CD4-positive, alpha-beta T cell treated with Interleukin-15 for 1 hour (primary cell): ENCODE measurements around the gene CAND2.

Source experiments
- DNase-seq: peaks from one replicate; pipeline ENCODE4 v3.0.0-alpha.2; 2020

Gene CAND2

DNA sequence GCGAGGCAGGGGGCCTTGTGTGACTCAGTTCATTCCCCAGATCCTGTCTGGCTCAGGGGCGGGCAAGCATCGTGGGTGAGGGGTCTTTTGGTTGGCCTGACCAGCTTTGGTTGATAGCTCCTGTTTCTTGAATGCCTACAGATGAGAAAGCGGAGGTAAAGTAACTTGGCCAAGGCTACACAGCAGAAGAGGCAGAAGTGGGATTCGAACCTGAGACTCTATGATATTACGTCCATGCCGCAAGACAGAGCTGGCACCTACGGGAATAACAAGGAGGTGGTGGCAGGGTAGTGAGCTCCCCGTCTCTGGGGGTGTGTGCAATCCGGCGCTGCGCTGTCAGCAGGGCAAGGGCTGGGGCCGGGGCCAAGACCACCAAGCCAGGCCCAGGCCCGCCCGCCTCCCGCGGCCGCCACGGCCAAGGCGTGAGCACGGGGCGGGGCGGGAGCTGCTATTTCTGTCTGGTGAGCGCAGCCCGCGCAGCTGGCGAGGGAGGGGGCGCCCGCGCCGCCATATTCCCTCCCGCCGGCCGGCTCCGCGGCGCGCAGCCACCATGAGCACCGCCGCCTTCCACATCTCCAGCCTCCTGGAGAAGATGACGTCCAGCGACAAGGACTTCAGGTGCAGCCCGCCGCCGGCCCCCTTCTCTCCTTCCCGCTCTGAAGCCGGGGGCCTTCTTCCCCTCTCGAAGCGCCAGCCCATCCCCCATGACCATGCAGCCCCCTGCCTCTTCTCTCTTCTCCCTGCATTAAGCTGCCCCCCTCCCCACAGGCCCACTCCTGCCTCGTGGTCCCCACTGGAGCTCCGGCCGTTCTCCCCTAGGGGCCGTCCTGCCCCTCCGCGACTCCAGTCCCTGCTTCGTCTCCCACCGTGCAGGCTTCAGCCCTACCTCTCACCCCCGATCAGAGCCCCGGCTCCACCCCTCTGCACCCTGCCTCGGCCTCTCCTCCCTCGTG, at the start of gene CAND2:
CAND2 (plus strand) TSS at position 510 of the 953 bp plus-strand sequence; CDS start at position 551, 41 bp downstream.
- no peak for DNase-seq

GRCh38 chr3:12748477-12748876, 48.0 kb upstream of the CAND2 start:
- DNase-seq: no peak

DNA sequence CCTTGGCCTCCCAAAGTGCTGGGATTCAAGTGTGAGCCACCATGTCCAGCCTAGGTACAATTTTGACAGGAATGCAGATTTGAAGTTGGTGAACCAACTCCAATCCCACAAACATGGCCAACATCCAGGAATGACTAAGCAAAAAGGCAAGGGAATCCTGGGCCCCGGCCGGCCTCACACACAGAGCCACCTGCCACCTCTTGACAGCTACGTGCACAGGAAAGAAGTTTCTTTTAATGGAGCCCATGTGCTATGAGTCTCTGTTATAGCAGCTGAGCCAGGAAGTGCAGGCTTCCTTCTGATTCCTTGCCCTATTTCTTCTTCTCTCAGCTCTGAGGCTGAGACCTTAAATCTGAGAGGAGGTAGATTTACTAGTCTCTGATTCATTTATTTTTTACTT, 46.3 kb upstream of the CAND2 start:
- DNase-seq: no peak

DNA sequence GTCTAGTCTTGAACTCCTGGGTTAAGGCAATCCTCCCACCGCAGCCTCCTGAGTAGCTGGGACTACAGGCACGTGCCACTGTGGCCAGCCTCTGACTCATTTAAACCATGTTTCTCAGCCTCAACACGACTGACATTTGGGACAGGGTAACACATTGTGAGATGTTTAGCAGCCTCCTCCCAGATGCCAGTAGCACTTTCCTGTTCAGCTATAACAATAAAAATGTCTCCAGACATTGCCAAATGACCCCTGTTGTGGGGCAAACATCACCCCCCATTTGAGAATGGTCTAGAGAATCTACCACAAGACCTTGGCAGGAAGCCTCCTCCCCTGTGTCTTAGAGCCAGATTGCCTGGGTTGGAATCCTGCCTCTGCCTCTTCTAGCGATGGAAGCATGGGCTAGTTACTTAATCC, 45.8 kb upstream of the CAND2 start:
- DNase-seq: no peak

DNA sequence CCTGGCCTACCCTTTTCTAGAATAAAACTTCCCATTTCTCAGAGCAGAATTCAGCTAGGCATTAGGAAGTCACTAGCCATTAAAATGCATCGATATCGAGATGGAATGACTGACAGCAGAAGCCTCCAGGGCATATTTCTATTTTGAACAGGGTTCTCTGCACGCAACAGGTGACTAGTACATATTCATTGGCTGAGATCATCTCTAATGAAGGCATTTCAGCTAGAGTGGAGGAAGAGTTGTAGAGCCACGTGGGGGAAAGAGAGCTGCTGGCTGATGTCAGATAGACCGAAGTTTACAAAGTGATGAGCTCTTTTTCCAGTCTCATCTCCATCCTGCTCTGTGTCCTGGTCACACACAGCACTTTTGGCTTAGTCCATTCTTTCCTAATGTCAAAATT, 44.9 kb upstream of the CAND2 start:
- no peak for DNase-seq

DNA sequence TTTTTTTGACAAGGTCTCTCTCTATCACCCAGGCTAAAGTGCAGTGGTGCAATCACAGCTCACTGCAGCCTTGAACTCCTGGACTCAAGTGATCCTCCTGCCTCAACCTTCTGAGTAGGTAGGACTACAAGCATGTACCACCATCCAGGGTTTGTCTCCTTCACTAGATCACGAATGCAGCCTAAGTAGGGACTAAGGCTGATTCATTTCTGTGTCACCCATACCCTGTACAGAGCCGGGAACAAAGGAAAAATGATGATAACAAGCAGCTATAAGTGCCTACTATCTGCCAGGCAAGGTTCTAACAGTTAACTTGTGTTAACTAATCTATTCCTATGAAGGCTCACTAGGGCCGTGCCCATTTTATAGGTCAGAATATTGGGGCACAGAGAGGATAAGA, 44.4 kb upstream of the CAND2 start:
- no peak for DNase-seq

- DNase-seq: no peak
These were observed 43.7 kb upstream of the CAND2 start for GRCh38 chr3:12752809-12753208.

DNA sequence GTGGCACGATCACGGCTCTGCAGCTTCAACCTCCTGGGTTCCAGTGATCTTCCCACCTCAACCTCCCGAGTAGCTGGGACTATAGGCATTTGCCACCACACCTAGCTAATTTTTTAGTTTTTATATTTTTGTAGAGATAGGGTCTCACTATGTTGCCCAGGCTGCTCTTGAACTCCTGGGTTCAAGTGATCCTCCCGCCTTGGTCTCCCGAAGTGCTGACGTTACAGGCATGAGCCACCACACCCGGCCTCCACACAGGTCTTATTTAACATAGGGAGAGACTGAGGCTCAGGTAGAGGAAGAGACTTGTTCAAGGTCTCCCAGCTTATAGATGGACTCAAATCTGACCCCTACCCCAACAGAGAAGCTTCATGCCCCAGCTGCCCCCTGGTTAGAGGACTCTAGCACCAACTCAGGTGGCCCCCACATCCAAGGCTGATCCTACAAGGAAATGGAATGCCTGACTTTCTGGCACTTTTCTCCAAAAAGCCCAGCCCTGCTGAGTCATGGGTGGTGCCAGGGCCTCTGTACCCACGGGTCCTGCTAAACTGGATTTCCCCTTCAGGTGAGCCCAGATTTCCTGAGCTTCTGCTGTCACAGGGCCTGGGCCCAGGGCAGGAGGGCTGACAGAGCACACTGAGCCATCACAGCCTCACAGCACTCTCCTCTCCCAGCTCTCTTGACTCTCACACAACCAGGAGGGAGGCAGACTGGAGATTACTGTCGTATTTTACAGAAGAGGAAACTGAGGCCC, 43.0 kb upstream of the CAND2 start:
- no peak for DNase-seq

DNA sequence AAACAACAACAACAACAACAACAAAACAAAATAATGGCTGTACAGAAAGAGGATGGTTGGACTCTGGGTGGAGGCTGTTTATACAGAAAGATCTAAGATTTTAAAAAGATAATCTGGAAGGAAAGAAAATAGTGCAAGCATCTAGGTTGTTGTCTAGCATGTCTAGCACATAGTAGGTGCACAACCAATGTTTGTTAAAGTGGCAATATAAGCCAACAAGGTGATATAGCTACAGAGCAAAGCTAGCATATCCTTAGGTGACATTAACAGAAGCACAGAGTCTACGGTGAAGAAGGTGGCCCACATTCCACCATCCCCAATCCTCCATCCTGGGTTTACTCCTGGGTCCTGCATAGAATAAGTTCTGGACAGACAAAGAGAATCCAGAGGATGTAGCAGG, 42.2 kb upstream of the CAND2 start:
- DNase-seq: no peak

- no peak for DNase-seq
These were observed 40.7 kb upstream of the CAND2 start for GRCh38 chr3:12755754-12756153.

- DNase-seq: no peak
These were observed 40.3 kb upstream of the CAND2 start for GRCh38 chr3:12756175-12756574.

DNA sequence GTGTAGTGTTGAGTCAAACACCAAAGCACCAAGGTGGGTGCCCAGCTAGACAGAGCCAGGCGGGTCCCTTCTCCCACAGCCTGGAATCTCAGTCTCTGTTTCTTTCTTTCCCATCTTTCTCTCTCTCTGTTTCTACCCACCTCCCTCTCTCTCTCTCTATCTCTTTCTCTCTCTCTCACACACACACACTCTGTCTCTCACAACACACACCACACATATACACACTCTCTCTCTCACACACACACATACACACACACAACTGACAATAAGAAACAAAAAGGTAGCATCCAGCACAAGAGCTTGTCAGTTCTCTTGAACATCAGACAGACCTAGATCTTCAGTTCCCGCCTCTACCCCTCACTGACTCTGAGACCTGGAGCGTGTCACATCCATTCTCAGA, 39.8 kb upstream of the CAND2 start:
- DNase-seq: no peak

GRCh38 chr3:12758025-12758781, 38.3 kb upstream of the CAND2 start:
- DNase-seq: no peak

- DNase-seq: no peak
These were observed 37.3 kb upstream of the CAND2 start, which contains the start of gene TMEM40 for GRCh38 chr3:12759097-12759679. Gene TMEM40 (minus strand): TSS chr3:12759259. CDS start chr3:12749832, 9,427 bp downstream.

- no peak for DNase-seq
These were observed 36.6 kb upstream of the CAND2 start for GRCh38 chr3:12759693-12760565.

DNA sequence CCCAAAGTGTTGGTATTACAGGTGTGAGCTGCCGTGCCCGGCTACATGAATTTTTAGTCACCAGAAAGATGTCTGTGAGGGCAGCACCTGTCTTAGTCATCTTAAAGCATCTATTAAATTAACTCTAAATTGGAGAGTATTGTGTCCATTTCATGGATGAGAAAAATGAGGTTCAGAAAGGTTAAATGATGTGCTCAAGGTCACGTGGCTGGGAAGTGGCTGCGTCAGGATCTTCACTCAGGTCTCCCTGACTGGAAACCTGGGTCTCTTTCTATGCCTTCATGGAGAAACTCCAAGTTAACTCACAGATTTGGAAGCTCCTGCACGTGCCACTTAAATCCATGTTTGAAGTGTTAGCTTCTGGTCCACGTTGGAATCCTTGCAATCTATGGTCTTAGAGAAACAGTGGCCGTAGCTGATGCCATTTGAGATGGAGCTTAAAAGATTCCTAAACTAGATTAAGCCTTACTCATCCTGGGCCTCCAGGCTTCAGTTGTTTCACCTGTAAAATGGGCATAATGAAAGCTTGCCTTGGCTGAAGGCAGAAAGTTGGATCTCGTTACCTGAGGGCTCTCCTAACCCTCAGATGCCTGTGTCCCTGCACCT, 32.2 kb upstream of the CAND2 start:
- no peak for DNase-seq

GRCh38 chr3:12766541-12766940, 29.9 kb upstream of the CAND2 start:
- no peak for DNase-seq

DNA sequence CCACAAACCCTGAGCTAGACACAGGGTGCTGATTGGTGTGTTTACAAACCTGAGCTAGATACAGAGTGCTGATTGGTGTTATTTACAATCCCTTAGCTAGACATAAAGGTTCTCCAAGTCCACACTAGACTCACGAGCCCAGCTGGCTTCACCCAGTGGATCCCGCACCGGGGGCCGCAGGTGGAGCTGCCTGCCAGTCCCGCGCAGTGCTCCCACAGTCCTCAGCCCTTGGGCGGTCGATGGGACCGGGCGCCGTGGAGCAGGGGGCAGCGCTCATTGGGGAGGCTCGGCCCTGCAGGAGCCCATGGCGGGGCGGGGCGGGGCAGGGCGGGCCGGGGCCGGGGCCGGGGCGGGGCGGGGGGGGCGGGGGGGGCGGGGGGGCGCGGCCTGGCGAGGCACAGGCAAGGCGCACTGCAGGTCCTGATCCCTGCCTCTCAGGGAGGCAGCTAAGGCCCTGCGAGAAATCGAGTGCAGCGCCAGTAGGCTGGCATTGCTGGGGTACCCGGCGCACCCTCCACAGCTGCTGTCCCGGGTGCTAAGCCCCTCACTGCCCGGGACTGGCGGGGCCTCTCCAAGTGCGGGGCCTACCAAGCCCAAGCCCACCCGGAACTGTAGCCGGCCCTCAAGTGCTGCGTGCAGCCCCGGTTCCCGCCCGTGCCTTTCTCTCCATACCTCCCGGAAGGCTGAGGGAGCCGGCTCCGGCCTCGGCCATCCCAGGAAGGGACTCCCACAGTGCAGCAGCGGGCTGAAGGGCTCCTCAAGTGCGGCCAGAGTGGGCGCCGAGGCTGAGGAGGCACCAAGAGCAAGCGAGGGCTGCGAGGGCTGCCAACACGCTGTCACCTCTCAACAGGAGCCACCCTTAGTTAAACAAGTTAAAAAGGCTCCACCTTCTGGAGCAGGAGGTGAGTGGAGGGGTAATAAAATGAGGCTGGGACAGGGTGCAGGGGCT, 27.6 kb upstream of the CAND2 start:
- DNase-seq: no peak

DNA sequence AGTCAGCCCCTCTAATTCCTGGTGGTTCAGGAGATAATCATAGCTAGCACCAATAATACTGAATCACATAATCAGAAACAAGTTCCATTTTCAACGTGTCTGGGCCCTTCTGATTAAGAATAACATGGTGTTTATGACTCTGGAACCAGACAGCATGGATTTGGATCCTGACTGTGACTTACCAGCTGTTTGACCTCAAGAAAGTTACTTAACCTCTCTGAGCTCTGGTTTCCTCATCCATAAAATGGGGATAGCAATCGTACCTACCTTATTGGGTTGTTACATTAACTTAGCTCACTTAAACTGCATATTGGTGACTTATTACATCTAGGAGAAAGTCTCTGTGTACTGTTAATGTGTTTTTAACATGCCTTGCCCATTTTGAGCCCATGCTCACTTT, 26.7 kb upstream of the CAND2 start:
- no peak for DNase-seq

DNA sequence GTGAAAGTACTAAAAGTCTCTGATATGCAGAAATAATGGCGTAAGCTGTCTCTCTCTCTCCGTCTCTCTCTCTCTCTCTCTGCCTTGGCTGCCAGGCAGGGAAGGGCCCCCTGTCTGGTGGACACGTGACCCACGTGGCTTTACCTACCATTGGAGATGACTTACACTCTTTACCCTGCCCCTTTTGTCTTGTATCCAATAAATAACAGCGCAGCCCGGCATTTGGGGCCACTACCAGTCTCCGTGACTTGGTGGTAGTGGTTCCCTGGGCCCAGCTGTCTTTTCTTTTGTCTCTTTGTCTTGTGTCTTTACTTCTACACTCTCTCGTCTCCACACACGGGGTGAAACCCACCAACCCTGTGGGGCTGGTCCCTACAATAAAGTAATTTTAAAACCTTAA, 25.2 kb upstream of the CAND2 start:
- DNase-seq: no peak
